KG1 (cell line): Measurements from ENCODE around the gene TTC8.

Experiments
- DNase-seq: peaks from one replicate; lab custom pipeline; 2025; lab: John Stamatoyannopoulos, UW

TTC8 gene

GRCh38 chr14:88868558-88869159 is 44.2 kb downstream of the TTC8 start:
- DNase-seq: no peak

DNA sequence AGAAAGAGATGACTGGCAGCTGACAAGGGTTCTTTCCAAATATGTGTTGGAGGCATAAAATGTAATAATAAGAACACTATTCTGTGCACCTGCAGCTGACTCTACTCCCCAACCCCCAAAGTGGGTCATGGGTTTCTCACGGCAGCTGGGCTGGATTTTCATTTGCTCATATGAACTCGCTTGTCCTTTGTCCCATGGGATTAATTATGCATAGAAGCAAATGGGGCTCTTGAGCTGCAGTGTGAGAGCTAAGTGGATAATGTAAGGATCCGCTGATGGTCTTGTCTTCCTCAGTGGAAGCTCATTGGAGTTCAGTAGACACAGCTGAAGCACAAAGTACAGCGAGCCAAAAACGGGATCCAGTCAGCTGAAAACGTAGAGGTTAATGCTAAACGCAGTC is 46.3 kb downstream of the TTC8 start:
- DNase-seq: no peak

DNA sequence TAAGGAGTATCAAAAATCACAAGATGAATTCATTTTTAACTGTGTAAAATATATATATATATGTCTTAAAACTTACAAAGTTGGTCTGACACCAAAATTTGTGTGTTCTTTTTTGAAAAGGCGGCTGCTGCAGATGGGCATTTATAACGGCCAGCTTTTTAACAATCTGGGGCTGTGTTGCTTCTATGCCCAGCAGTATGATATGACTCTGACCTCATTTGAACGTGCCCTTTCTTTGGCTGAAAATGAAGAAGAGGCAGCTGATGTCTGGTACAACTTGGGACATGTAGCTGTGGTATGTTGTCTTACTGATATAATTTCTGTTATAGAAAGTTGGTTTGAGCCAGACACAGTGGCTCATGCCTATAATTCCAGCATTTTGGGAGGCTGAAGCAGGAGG is 47.0 kb downstream of the TTC8 start:
- no peak for DNase-seq

GRCh38 chr14:88872976-88873375 is 48.5 kb downstream of the TTC8 start:
- no peak for DNase-seq

DNA sequence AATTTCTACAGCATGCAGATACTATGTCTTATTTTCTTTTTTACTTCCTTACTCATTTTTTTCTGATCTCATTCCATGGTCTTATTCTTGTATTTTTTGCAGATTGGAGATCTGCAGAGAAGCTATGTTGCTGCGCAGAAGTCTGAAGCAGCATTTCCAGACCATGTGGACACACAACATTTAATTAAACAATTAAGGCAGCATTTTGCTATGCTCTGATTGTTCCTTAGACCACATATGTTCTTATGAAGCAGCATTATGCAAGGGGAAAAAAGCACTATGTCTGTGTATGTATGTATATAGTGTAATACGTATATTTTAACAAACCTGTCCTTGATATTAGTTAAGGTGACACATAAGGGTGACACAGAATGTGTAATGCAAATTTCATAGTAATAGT is 52.7 kb downstream of the TTC8 start:
- DNase-seq: no peak

- no peak for DNase-seq
Observed at GRCh38 chr14:88879022-88879421, 54.6 kb downstream of the TTC8 start.

DNA sequence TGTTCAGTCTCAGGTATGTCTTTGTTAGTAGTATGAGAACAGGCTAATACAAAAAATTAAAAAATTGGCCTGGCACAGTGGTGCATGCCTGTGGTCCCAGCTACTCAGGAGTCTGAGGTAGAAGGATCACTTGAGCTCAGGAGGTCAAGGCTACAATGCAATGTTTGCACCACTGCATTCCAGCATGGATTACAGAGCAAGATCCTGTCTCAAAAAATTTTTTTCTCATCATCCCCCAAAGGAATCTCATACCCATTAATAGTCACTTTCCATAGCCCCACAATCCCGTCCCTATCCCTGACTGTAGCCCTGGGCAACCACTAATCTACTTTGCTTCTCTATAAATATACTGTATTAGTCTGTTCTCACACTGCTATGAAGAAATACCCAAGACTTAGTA is 57.8 kb downstream of the TTC8 start:
- DNase-seq: no peak

GRCh38 chr14:88895116-88895515 is 70.7 kb downstream of the TTC8 start:
- DNase-seq: no peak

GRCh38 chr14:88901189-88901588 is 76.7 kb downstream of the TTC8 start:
- no peak for DNase-seq

- no peak for DNase-seq
Observed at GRCh38 chr14:88901991-88902390, 77.5 kb downstream of the TTC8 start.

DNA sequence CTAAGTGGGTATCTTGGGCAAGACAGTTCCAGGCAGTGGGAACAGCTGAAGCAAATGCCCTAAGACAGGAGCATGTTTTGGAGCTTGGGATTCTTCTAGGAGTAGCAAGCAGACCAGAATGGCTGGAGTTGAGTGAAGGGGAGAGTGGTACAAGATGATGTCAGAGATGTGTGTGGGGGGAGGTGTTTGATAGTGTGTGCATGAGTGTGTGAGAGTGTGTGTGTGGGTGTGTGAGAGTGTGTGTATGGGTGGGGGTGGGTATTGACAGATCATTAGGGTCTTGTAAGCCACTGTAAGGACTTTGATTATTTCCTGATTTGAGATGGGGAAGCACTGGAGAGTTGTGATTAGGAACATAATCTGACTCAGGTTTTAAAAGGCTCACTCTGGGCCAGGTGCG is 78.4 kb downstream of the TTC8 start:
- DNase-seq: no peak

DNA sequence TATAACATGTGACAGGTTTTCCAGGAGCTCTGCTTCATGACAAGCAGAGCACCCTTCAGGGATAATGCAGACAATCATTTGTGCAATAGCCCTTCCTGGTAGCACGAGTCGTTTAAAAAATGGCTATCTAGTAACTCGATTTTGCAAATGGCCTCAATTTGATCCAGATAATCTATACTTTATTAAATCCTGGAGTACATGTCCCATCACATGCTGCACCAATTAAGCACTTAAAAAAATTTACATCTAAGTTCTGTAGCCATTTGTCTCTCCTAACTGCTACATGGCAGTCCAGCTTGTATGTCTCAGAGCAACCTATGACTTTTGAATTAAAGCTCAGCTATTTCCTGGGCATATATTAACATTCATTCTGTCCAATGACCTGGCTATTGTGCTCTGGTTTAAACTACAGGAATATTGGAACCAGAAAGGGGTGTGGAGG is 79.8 kb downstream of the TTC8 start:
- DNase-seq: no peak

DNA sequence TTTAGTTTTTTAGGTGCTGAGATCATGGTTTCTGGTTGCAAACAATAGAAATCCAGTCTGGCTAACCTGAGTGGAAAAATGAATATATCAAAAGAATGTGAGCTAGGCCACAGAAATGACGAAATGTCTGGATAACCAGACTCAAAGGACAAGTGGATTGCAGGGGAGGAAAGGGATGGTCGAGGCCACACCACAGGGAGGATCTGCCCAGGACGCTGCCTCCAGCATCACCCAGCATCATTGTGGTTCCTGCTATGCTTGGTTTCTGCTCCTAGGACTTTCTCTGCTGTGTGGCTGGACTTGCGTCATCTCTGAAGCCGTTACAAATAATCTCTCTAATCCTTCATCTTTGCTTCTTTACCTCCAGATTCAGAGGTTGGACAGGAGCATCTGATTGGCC is 80.4 kb downstream of the TTC8 start:
- no peak for DNase-seq

GRCh38 chr14:88908216-88908615 is 83.8 kb downstream of the TTC8 start:
- no peak for DNase-seq

GRCh38 chr14:88910386-88910785 is 85.9 kb downstream of the TTC8 start:
- DNase-seq: no peak

GRCh38 chr14:88911809-88912208 is 87.4 kb downstream of the TTC8 start:
- no peak for DNase-seq

DNA sequence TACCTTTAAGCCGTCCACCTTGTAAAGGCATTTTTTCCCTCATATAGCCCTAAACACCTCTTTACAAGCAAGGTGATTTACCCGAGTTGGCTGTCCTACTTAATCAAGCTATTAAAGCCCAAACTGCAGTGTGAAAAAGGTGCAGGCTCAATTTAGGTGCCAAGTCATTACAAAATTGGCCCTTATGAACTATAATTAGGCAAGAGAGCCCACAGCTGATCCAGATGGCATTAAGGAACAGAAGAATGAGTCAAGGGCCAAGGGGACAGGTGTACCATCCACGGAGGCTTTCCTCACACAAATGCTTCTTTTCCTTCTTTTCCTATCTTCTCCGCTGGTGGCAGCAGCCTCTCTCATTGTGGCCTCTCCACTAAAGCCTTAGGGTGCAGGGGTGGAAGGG is 90.5 kb downstream of the TTC8 start:
- DNase-seq: no peak

DNA sequence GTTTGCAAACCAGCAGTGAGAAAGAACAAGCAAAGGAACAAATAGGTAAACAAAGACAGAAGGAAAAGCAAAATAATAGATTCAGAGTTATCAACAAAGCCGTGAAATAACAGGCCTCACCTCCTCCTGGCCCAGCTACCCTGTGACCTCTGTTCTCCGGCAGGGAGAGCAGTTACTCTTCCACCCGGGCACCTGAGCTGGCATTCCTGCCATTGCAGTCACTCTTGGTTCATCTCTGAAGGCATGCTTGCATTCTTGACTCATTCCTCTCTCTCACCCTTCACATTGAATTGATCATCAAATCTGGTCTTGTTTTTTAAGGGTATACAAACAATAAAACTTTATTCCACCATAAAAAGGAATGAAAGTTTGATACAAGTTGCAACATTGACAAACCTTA is 95.1 kb downstream of the TTC8 start:
- no peak for DNase-seq
